ENCODE results near the gene FOXR1. TPM values are rescaled to one million over a fixed set of nuclear protein-coding genes. Genes with fewer than 3 reads are reported as not detected.

The FOXR1 gene
- total and polyA plus RNA-seq, 2 donors (not counting 3 experiments of a cell fraction or from before 2014, with no cell fraction given), result not detected

DNA sequence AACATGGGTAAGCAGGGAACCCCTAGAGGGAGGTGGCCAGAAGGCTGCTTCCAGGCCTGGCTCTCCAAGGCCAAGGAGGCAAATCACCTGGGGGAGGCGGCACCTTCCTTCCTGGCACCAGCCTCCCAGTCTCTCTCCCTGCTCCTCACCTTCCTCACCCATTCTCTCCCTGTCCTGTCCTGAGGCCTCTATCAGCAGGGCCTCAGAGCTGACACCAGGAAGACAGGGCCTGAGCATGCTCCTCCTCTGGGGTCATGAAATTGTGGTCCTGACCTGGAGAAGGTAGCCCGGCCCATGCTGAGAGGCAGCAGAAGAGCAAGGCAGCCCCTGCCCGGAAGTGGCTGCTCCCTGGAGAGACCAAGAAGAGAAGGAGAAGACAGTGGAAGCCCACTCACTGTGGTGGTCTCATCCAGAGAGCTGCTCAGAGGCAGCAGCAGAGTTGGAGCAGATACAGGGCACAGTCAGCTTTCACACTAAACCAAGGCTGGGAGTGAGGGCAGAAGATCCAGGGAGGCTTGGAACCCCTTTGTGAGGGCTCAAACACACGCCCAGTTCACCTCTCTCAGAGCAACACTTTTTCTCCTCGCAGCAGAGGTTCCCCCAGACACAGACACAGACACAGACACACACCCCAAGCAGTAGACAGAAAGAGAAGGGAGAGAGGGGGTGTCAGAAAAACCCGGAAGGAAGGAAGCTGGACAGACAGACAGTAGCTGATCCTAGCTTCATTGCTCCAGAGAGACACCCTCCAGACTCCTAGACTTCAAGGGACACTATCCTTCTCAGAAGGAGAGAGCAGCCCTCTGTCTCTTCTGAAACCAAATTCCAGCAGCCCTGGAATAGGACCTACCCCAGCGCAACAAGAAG, 47.6 kb upstream of the FOXR1 start:
- Histone ChIP-seq H4K20me1 (replicated peaks; ENCODE audit: control insufficient read depth, extremely low read depth, insufficient read depth, low read length) (no peaks in the 10 kb centered on the region), H3K9me3 (replicated peaks; ENCODE audit: control insufficient read depth, insufficient read depth, low read length) (no peaks in the 10 kb centered on the region), H3K27ac (ENCODE audit: insufficient read depth, low read depth, low read length) (no peak overlapping the region), H3K9me1 (replicated peaks; ENCODE audit: control insufficient read depth, extremely low read depth, insufficient read depth, low read length) (no peaks in the 10 kb centered on the region), H2AFZ (ENCODE audit: low read depth, low read length) (no peak overlapping the region), H3K79me2 (ENCODE audit: control insufficient read depth, insufficient read depth, low read length) (peaks cover 53% of the 10 kb centered on the region), H3K4me3 (replicated peaks in 1 of 3; ENCODE audit: insufficient read depth in 1 of 3, low read depth in 1 of 3, low read length in 3 of 3) (peak overlapping the region; percentile 0 to 84 (median 44)), H3K4me1 (ENCODE audit: control insufficient read depth, extremely low read depth, insufficient read depth, low read length) (peaks cover 56% of the 10 kb centered on the region), H3K4me2 (ENCODE audit: insufficient read depth, low read length) (peak overlapping the region; percentile 66), H3K9ac (replicated peaks; ENCODE audit: extremely low read depth, insufficient read depth, low read length) (peak overlapping the region; percentile 3), H3K27me3 (ENCODE audit: control insufficient read depth in 2 of 2, insufficient read depth in 2 of 2, low read length in 2 of 2) (no peaks in the 10 kb centered on the region), H3K36me3 (ENCODE audit: control insufficient read depth in 2 of 2, extremely low read depth in 1 of 2, insufficient read depth in 2 of 2, low read length in 2 of 2) (no peaks in the 10 kb centered on the region)
- ChIA-PET POLR2A (interaction anchor here (0.5 to 2.7 kb wide), 3 partner anchors 13 to 312 kb away, joined by 5 to 52 read pairs (median 6); no protein-coding TSS in a partner anchor), CTCF (interaction anchor here (1.7 to 10.6 kb wide), 2 partner anchors 12 to 23 kb away, joined by 4 to 330 read pairs; no protein-coding TSS in a partner anchor)
- no TSS peak for BruUV-seq (replicated peaks)
- intact Hi-C loops (cut with micrococcal nuclease), result no loop called here
- no peak for TF ChIP-seq POLR2AphosphoS5 (IDR thresholded peaks at IDR 0.05; ENCODE audit: insufficient read depth, low read depth, low read length)
- TF ChIP-seq, protein P1, sequence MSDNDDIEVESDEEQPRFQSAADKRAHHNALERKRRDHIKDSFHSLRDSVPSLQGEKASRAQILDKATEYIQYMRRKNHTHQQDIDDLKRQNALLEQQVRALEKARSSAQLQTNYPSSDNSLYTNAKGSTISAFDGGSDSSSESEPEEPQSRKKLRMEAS (IDR thresholded peaks at IDR 0.05; ENCODE audit: insufficient read depth, insufficient read length), result no peak
- TF ChIP-seq POLR2A (IDR thresholded peaks at IDR 0.05; ENCODE audit: low read depth, low read length), result no peak
- no peak for TF ChIP-seq FOS (IDR thresholded peaks at IDR 0.05; ENCODE audit: borderline replicate concordance, insufficient read depth, low read length)
- TF ChIP-seq, protein P2, sequence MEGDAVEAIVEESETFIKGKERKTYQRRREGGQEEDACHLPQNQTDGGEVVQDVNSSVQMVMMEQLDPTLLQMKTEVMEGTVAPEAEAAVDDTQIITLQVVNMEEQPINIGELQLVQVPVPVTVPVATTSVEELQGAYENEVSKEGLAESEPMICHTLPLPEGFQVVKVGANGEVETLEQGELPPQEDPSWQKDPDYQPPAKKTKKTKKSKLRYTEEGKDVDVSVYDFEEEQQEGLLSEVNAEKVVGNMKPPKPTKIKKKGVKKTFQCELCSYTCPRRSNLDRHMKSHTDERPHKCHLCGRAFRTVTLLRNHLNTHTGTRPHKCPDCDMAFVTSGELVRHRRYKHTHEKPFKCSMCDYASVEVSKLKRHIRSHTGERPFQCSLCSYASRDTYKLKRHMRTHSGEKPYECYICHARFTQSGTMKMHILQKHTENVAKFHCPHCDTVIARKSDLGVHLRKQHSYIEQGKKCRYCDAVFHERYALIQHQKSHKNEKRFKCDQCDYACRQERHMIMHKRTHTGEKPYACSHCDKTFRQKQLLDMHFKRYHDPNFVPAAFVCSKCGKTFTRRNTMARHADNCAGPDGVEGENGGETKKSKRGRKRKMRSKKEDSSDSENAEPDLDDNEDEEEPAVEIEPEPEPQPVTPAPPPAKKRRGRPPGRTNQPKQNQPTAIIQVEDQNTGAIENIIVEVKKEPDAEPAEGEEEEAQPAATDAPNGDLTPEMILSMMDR (IDR thresholded peaks at IDR 0.05; ENCODE audit: extremely low read depth in 1 of 2, insufficient read depth in 1 of 2, low read depth in 1 of 2, low read length in 2 of 2), result no peak
- TF ChIP-seq EZH2 (IDR thresholded peaks at IDR 0.05; ENCODE audit: borderline replicate concordance, low read depth, low read length, severe bottlenecking), result no peak
- TF ChIP-seq JUN (IDR thresholded peaks at IDR 0.05; ENCODE audit: borderline replicate concordance, insufficient read depth, insufficient read length, low read depth), result no peak
- TF ChIP-seq MYC (IDR thresholded peaks at IDR 0.05; ENCODE audit: low read depth, low read length), result no peak
- no peak for TF ChIP-seq GATA2 (IDR thresholded peaks at IDR 0.05; ENCODE audit: insufficient read depth, insufficient read length, low read depth, low read length)
- FAIRE-seq (peak; percentile 18), DNase-seq (ENCODE audit: low read depth, low spot score) (no peak)
- dilution Hi-C loops (cut with MboI; ENCODE audit: extremely low pct_ligation_motif_present, low sequenced_read_pairs), result no loop called here

Data from endothelial cell of umbilical vein (primary cell).